Activated CD4-positive, alpha-beta T cell treated with anti-CD3 and anti-CD28 coated beads for 24 hours (primary cell): Measurements from ENCODE around the gene COPA.

Source experiments
- DNase-seq, 2 donors: peaks; one replicate each; pipeline ENCODE4 v3.0.0-alpha.2; 2020; ENCODE audit warnings: low read depth in 2 of 2

The COPA gene

GRCh38 chr1:160362168-160362957 lies 19.3 kb upstream of the COPA start:
- DNase-seq: no peak

GRCh38 chr1:160361814-160362167 lies 18.7 kb upstream of the COPA start:
- DNase-seq: no peak

GRCh38 chr1:160361199-160361598 lies 18.1 kb upstream of the COPA start:
- DNase-seq: no peak

GRCh38 chr1:160360227-160360695 lies 17.2 kb upstream of the COPA start:
- no peak for DNase-seq

GRCh38 chr1:160359559-160360226 lies 16.6 kb upstream of the COPA start:
- no peak for DNase-seq

GRCh38 chr1:160358073-160358472 lies 15.0 kb upstream of the COPA start:
- DNase-seq: no peak

GRCh38 chr1:160357286-160358002 lies 14.4 kb upstream of the COPA start:
- no peak for DNase-seq

- no peak for DNase-seq
Observed at GRCh38 chr1:160354388-160354985, 11.4 kb upstream of the COPA start.

- DNase-seq: no peak
Observed at GRCh38 chr1:160353223-160353622, 10.2 kb upstream of the COPA start.

GRCh38 chr1:160352555-160352954 lies 9.5 kb upstream of the COPA start:
- DNase-seq: no peak

- DNase-seq: no peak
Observed at GRCh38 chr1:160351629-160352028, 8.6 kb upstream of the COPA start.

- DNase-seq: no peak
Observed at GRCh38 chr1:160346958-160347357, 3.9 kb upstream of the COPA start.

GRCh38 chr1:160346463-160346862 lies 3.4 kb upstream of the COPA start:
- no peak for DNase-seq

- no peak for DNase-seq
Observed at GRCh38 chr1:160344936-160345335, 1.9 kb upstream of the COPA start.

- DNase-seq: no peak
Observed at GRCh38 chr1:160344241-160344640, 1.2 kb upstream of the COPA start.

- DNase-seq: no peak
Observed at GRCh38 chr1:160342526-160342925, 524 bp downstream of the COPA start.

GRCh38 chr1:160340866-160341265 lies 2.2 kb downstream of the COPA start:
- no peak for DNase-seq

GRCh38 chr1:160340146-160340545 lies 2.9 kb downstream of the COPA start:
- DNase-seq: no peak

GRCh38 chr1:160338580-160338979 lies 4.5 kb downstream of the COPA start:
- no peak for DNase-seq

GRCh38 chr1:160332516-160332915 lies 10.5 kb downstream of the COPA start:
- DNase-seq: no peak

- no peak for DNase-seq
Observed at GRCh38 chr1:160330119-160330518, 12.9 kb downstream of the COPA start.

GRCh38 chr1:160328184-160328583 lies 14.9 kb downstream of the COPA start:
- no peak for DNase-seq
